Stimulated activated CD8-positive, alpha-beta memory T cell treated with anti-CD3 and anti-CD28 coated beads, Interleukin-12 subunit alpha, Interleukin-12 subunit beta, amount 100 ng/mL, for 24 hours (primary cell): Measurements from ENCODE around the gene ZNF792.
"Not testable (repeated sequence)": the region's sequence is repeated elsewhere in the genome, so short reads cannot be mapped to it uniquely, and the experiment has no call there.

Experiments
- DNase-seq: peaks from one replicate; pipeline ENCODE4 v3.0.0-alpha.2; 2020; ENCODE audit errors: extremely low read depth

The ZNF792 gene

GRCh38 chr19:34925278-34925855 lies 38.7 kb downstream of the ZNF792 start:
- DNase-seq, result no peak

- DNase-seq, result not testable (repeated sequence)
Measured at GRCh38 chr19:34920090-34920786, 43.8 kb downstream of the ZNF792 start.

GRCh38 chr19:34918190-34918589 lies 45.8 kb downstream of the ZNF792 start:
- DNase-seq, result no peak

GRCh38 chr19:34917144-34917543 lies 46.9 kb downstream of the ZNF792 start:
- not testable (repeated sequence) for DNase-seq

GRCh38 chr19:34910770-34911169 lies 53.3 kb downstream of the ZNF792 start:
- no peak for DNase-seq
